Endothelial cell of umbilical vein (primary cell): Measurements from ENCODE around the gene GNAL. TPM values are rescaled to one million over a fixed set of nuclear protein-coding genes. Genes with fewer than 3 reads are reported as not detected.
"Not testable (repeated sequence)": the region's sequence is repeated elsewhere in the genome, so short reads cannot be mapped to it uniquely, and the experiment has no call there.

Source experiments
- BruUV-seq: library from RNA; stranded (reverse); fragments of 400-500 nt; replicated peaks from 2 replicates; lab custom pipeline; 2021; lab: Mats Ljungman, UMichigan
- CTCF ChIA-PET: fragments of 300-600, 350-600 bp; sonication (Branson Sonifier 250); formaldehyde crosslinking; loops from one replicate; lab custom pipeline; 2021; ENCODE audit warnings: antibody characterized with exemption, inconsistent platforms; lab: Charles Lee
- POLR2A ChIA-PET: fragments of 300-600, 350-600 bp; sonication (Branson Sonifier 250); formaldehyde crosslinking; loops from one replicate; lab custom pipeline; 2021; ENCODE audit warnings: antibody characterized with exemption, inconsistent platforms; lab: Charles Lee
- DNase-seq: peaks from one replicate; pipeline ENCODE4 v3.0.0-alpha.2; 2011; ENCODE audit warnings: low read depth, low spot score
- FAIRE-seq: peaks from 2 replicates; lab custom pipeline; 2011; peaks lifted over from hg19 to GRCh38; lab: Jason Lieb, UNC
- H2AFZ ChIP-seq: 2 replicates; pipeline ENCODE4 v1.6.0; 2012; ENCODE audit warnings: low read depth, low read length, control low read depth, inconsistent platforms
- H3K27ac ChIP-seq: 2 replicates; pipeline ENCODE4 v1.5.1; 2011; ENCODE audit warnings: low read depth, mild to moderate bottlenecking, control low read depth, low read length, moderate library complexity; ENCODE audit not compliant: insufficient read depth
- H3K27me3 ChIP-seq, 2 experiments: 2 replicates each; pipeline versions ENCODE4 v1.6.0 to v1.6.1; 2011; ENCODE audit warnings: low read length in 2 of 2, mixed read lengths in 1 of 2; ENCODE audit not compliant: control insufficient read depth in 2 of 2, insufficient read depth in 2 of 2
- H3K36me3 ChIP-seq, 2 experiments: 2 replicates in 1 of 2; 3 replicates in 1 of 2; pipeline ENCODE4 v1.5.1; 2011; ENCODE audit warnings: low read length in 2 of 2, mild to moderate bottlenecking in 1 of 2, moderate library complexity in 1 of 2; ENCODE audit not compliant: control insufficient read depth in 2 of 2, insufficient read depth in 2 of 2; ENCODE audit errors: extremely low read depth in 1 of 2
- H3K4me1 ChIP-seq: 3 replicates; pipeline ENCODE4 v1.5.1; 2011; ENCODE audit warnings: mild to moderate bottlenecking, low read length; ENCODE audit not compliant: control insufficient read depth, insufficient read depth; ENCODE audit errors: extremely low read depth
- H3K4me2 ChIP-seq: 2 replicates; pipeline ENCODE4 v1.6.1; 2011; ENCODE audit warnings: low read length, control low read depth, mixed read lengths; ENCODE audit not compliant: insufficient read depth
- H3K4me3 ChIP-seq, 3 experiments: fragments of 200-600 bp in 1 of 3; sonication (generic), shearing (Covaris generic) in 1 of 3; replicated peaks in 1 of 3; 2 replicates each; pipeline ENCODE4 v1.5.1; 2011 to 2016; ENCODE audit warnings: control low read depth in 3 of 3, low read length in 3 of 3, mild to moderate bottlenecking in 2 of 3, inconsistent platforms in 1 of 3, low read depth in 1 of 3, moderate library complexity in 1 of 3; ENCODE audit not compliant: insufficient read depth in 1 of 3
- H3K79me2 ChIP-seq: 2 replicates; pipeline ENCODE4 v1.6.0; 2012; ENCODE audit warnings: low read length, inconsistent platforms; ENCODE audit not compliant: control insufficient read depth, insufficient read depth
- H3K9ac ChIP-seq: replicated peaks from 2 replicates; pipeline ENCODE3; 2011; ENCODE audit warnings: low read length, control low read depth; ENCODE audit not compliant: insufficient read depth; ENCODE audit errors: extremely low read depth
- H3K9me1 ChIP-seq: replicated peaks from 3 replicates; pipeline ENCODE4 v1.6.0; 2011; ENCODE audit warnings: mild to moderate bottlenecking, low read length; ENCODE audit not compliant: control insufficient read depth, insufficient read depth; ENCODE audit errors: extremely low read depth
- H3K9me3 ChIP-seq: replicated peaks from 2 replicates; pipeline ENCODE4 v1.5.1; 2012; ENCODE audit warnings: low read length, inconsistent platforms; ENCODE audit not compliant: control insufficient read depth, insufficient read depth
- H4K20me1 ChIP-seq: replicated peaks from 2 replicates; pipeline ENCODE3; 2011; ENCODE audit warnings: mild to moderate bottlenecking, low read length; ENCODE audit not compliant: control insufficient read depth, insufficient read depth; ENCODE audit errors: extremely low read depth
- EZH2 ChIP-seq: IDR thresholded peaks from 2 replicates; pipeline ENCODE4 v1.6.1; 2012; ENCODE audit warnings: borderline replicate concordance, low read depth, mild to moderate bottlenecking, moderate library complexity, low read length, inconsistent platforms; ENCODE audit not compliant: severe bottlenecking
- FOS ChIP-seq: IDR thresholded peaks from 2 replicates; pipeline ENCODE4 v1.6.1; 2011; ENCODE audit warnings: mild to moderate bottlenecking, low read length, moderate library complexity, borderline replicate concordance; ENCODE audit not compliant: insufficient read depth
- GATA2 ChIP-seq: IDR thresholded peaks from 2 replicates; pipeline ENCODE4 v1.7.0; 2011; ENCODE audit warnings: low read depth, mild to moderate bottlenecking, moderate library complexity, mixed read lengths, low read length; ENCODE audit not compliant: insufficient read length, insufficient read depth
- JUN ChIP-seq: IDR thresholded peaks from 2 replicates; pipeline ENCODE4 v1.6.1; 2011; ENCODE audit warnings: borderline replicate concordance, low read depth; ENCODE audit not compliant: insufficient read length, insufficient read depth
- MYC ChIP-seq: IDR thresholded peaks from one replicate; pipeline ENCODE4 v1.6.1; 2011; ENCODE audit warnings: mild to moderate bottlenecking, low read depth, low read length
- POLR2A ChIP-seq: IDR thresholded peaks from 2 replicates; pipeline ENCODE4 v1.6.1; 2012; ENCODE audit warnings: low read depth, mild to moderate bottlenecking, control low read depth, low read length
- POLR2AphosphoS5 ChIP-seq: IDR thresholded peaks from 2 replicates; pipeline ENCODE4 v1.6.1; 2012; ENCODE audit warnings: low read depth, mild to moderate bottlenecking, control low read depth, low read length, moderate library complexity; ENCODE audit not compliant: insufficient read depth
- dilution Hi-C: fragments of 300-500 bp; cut with MboI; formaldehyde crosslinking; loops from one replicate; pipeline ENCODE4 v1.15.0; 2019; ENCODE audit warnings: low sequenced_read_pairs; ENCODE audit not compliant: extremely low pct_ligation_motif_present
- intact Hi-C: fragments of 100-400 bp; cut with micrococcal nuclease; formaldehyde crosslinking; loops from one replicate; pipeline ENCODE4 v1.10.0; 2022
- polyA plus RNA-seq, 4 experiments: library from polyadenylated mRNA; depleted of rRNA in 3 of 4; stranded (reverse) in 3 of 4; unstranded in 1 of 4; fragments of >200 nt; gene quantifications; 2 replicates each; pipeline versions ENCODE4 v1.2.1 to v1.2.3, GENCODE V29; 2011 to 2012; ENCODE audit warnings: missing spikeins in 1 of 4
- total RNA-seq: library from RNA; stranded (reverse); gene quantifications from 2 replicates; pipeline ENCODE4 v1.2.3, GENCODE V29; 2021
- TF ChIP-seq, protein P1 (sequence below), 2 donors: IDR thresholded peaks; 1 replicate in 1 of 2; 2 replicates in 1 of 2; pipeline ENCODE4 v1.5.1; 2011; ENCODE audit warnings: low read length in 2 of 2, mild to moderate bottlenecking in 2 of 2, moderate library complexity in 2 of 2, control low read depth in 1 of 2, inconsistent platforms in 1 of 2, low read depth in 1 of 2; ENCODE audit not compliant: insufficient read depth in 1 of 2; ENCODE audit errors: extremely low read depth in 1 of 2
- TF ChIP-seq, protein P2 (sequence below): IDR thresholded peaks from 2 replicates; pipeline ENCODE4 v1.6.1; 2011; ENCODE audit not compliant: insufficient read depth, insufficient read length

The GNAL gene
- total and polyA plus RNA-seq, 2 donors (not counting 3 experiments of a cell fraction or from before 2014, with no cell fraction given) = 0.07 to 0.73 TPM

DNA sequence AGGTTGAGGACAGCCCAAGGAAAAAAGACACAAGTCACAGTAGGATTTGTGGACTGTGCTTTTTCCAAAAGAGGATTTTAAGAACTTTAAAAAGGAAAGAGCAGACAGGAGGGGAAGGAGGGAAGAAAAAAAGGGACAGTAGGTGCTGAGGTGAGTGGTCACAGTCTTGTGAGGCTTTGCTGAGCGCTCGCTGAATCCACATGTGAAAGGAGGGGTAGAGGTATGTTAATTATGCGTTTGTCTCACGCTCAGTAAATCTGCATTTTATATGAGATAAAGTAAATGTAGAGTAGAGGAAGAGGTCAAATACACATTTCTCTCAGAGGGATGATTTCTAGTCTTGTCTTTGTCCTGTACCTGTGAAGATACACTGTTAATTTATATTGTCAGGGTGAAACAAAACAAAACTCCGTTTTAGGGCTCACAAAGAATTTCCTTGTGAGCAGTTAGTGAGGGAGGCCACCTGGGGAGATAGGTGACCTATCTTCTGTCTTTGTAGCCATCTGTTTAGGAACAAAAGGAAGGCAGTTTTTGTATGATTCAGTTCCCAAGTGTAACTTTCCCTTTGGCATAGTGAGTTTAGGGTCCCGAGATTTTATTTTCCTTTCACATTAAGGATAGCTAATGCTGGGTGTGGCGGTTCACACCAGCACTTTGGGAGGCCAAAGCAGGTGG is 25.3 kb downstream of the GNAL start:
- Histone ChIP-seq H3K36me3 (no peaks in the 10 kb centered on the region), H3K4me2 (no peak overlapping the region), H4K20me1 (no peaks in the 10 kb centered on the region), H3K79me2 (no peaks in the 10 kb centered on the region), H3K9me3 (no peaks in the 10 kb centered on the region), H2AFZ (no peak overlapping the region), H3K9me1 (no peaks in the 10 kb centered on the region), H3K9ac (no peak overlapping the region), H3K4me3 (no peak overlapping the region), H3K27ac (no peak overlapping the region), H3K27me3 (no peaks in the 10 kb centered on the region), H3K4me1 (no peaks in the 10 kb centered on the region)
- dilution Hi-C loops = no loop called here
- no peak for TF ChIP-seq POLR2AphosphoS5
- TF ChIP-seq JUN = no peak
- TF ChIP-seq, protein P1, sequence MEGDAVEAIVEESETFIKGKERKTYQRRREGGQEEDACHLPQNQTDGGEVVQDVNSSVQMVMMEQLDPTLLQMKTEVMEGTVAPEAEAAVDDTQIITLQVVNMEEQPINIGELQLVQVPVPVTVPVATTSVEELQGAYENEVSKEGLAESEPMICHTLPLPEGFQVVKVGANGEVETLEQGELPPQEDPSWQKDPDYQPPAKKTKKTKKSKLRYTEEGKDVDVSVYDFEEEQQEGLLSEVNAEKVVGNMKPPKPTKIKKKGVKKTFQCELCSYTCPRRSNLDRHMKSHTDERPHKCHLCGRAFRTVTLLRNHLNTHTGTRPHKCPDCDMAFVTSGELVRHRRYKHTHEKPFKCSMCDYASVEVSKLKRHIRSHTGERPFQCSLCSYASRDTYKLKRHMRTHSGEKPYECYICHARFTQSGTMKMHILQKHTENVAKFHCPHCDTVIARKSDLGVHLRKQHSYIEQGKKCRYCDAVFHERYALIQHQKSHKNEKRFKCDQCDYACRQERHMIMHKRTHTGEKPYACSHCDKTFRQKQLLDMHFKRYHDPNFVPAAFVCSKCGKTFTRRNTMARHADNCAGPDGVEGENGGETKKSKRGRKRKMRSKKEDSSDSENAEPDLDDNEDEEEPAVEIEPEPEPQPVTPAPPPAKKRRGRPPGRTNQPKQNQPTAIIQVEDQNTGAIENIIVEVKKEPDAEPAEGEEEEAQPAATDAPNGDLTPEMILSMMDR (IDR thresholded peaks at IDR 0.05; ENCODE audit: extremely low read depth in 1 of 2, insufficient read depth in 1 of 2, low read depth in 1 of 2, low read length in 2 of 2) = no peak
- no peak for TF ChIP-seq MYC
- no peak for TF ChIP-seq POLR2A
- no peak for TF ChIP-seq GATA2
- no peak for TF ChIP-seq EZH2
- TF ChIP-seq, protein P2, sequence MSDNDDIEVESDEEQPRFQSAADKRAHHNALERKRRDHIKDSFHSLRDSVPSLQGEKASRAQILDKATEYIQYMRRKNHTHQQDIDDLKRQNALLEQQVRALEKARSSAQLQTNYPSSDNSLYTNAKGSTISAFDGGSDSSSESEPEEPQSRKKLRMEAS = no peak
- TF ChIP-seq FOS = no peak
- CTCF ChIA-PET = no interaction called here
- no peak for FAIRE-seq
- POLR2A ChIA-PET = no interaction called here
- no TSS peak for BruUV-seq
- no peak for DNase-seq
- intact Hi-C loops = no loop called here

DNA sequence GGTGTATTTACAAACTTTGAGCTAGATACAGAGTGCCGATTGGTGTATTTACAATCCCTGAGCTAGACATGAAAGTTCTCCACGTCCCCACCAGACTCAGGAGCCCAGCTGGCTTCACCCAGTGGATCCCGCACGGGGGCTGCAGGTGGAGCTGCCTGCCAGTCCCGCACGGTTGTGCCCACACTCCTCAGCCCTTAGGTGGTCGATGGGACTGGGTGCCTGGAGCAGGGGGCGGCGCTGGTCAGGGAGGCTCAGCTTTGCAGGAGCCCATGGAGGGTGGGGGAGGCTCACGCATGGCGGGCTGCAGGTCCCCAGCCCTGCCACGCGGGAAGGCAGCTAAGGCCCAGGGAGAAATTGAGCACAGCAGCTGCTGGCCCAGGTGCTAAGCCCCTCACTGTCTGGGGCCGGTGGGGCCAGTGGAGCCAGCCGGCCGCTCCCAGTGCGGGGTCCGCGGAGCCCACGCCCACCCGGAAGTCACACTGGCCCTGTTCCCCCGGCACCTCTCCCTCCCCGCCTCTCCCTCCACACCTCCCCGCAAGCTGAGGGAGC is 27.8 kb downstream of the GNAL start:
- H3K9ac ChIP-seq, H3K27ac ChIP-seq, DNase-seq, H3K9me3 ChIP-seq, H3K79me2 ChIP-seq, dilution Hi-C loops, BruUV-seq, FAIRE-seq, H3K4me1 ChIP-seq, H2AFZ ChIP-seq, H3K9me1 ChIP-seq, CTCF ChIA-PET, H4K20me1 ChIP-seq, H3K27me3 ChIP-seq, H3K4me2 ChIP-seq, POLR2A ChIA-PET, H3K36me3 ChIP-seq, intact Hi-C loops, H3K4me3 ChIP-seq: not testable (repeated sequence)
